K562 (cell line): ENCODE measurements around the gene TECPR1. TPM values are rescaled to one million over a fixed set of nuclear protein-coding genes. Genes with fewer than 3 reads are reported as not detected.

Experiments used
- ATAC-seq: fragments of 200-7000 bp; cut with Tn5 transposase; 3 replicates; pipeline ENCODE4 v1.9.1; 2020; ENCODE audit warnings: moderate library complexity
- BruUV-seq: library from RNA; stranded (reverse); fragments of 400-500 nt; replicated peaks from 2 replicates; lab custom pipeline; 2021; lab: Mats Ljungman, UMichigan
- CTCF ChIA-PET: fragments of 300-600 bp; formaldehyde crosslinking; extraction: SDS; loops from one replicate; lab custom pipeline; 2021; ENCODE audit warnings: low intra/inter-chr PET ratio; lab: Yijun Ruan, JAX
- POLR2A ChIA-PET: fragments of 300-600, 350-650 bp; sonication (Branson Sonifier 250); formaldehyde crosslinking; extraction: SDS; loops from one replicate; lab custom pipeline; 2021; ENCODE audit warnings: antibody characterized with exemption, inconsistent platforms; lab: Yijun Ruan, JAX
- DNase-seq, 4 experiments: peaks; one replicate each; pipeline versions ENCODE4 v3.0.0 to v3.0.0-alpha.2; 2011 to 2018; ENCODE audit warnings: low spot score in 3 of 4, mixed read lengths in 3 of 4; ENCODE audit errors: extremely low read depth in 1 of 4
- FAIRE-seq: peaks from 2 replicates; lab custom pipeline; 2011; peaks lifted over from hg19 to GRCh38; lab: Jason Lieb, UNC
- H2AFZ ChIP-seq: 2 replicates; pipeline ENCODE4 v1.6.0; 2011; ENCODE audit warnings: low read depth, low read length, control low read depth, inconsistent platforms
- H3K27ac ChIP-seq: fragments of 200-600 bp; 3 replicates; pipeline ENCODE4 v1.8.0; 2011; ENCODE audit warnings: low read depth, mild to moderate bottlenecking, control low read depth, inconsistent platforms, low read length, moderate library complexity, mixed read lengths; ENCODE audit errors: extremely low read depth
- H3K27me3 ChIP-seq, 2 experiments: fragments of 300-600 bp in 1 of 2; 2 replicates in 1 of 2; 3 replicates in 1 of 2; pipeline versions ENCODE4 v1.6.0 to v1.8.0; 2011; ENCODE audit warnings: inconsistent platforms in 2 of 2, low read length in 2 of 2, mild to moderate bottlenecking in 1 of 2, mixed read lengths in 1 of 2, moderate library complexity in 1 of 2; ENCODE audit not compliant: control insufficient read depth in 2 of 2, insufficient read depth in 2 of 2
- H3K36me3 ChIP-seq: fragments of 300-600 bp; 3 replicates; pipeline ENCODE4 v1.8.0; 2011; ENCODE audit warnings: mild to moderate bottlenecking, low read length, inconsistent platforms; ENCODE audit not compliant: control insufficient read depth, insufficient read depth
- H3K4me1 ChIP-seq, 2 experiments: fragments of 200-600 bp in 1 of 2; replicated peaks in 1 of 2; 2 replicates in 1 of 2; 3 replicates in 1 of 2; pipeline versions ENCODE4 v1.5.1 to v1.8.0; 2011; ENCODE audit warnings: inconsistent platforms in 2 of 2, low read length in 2 of 2, mild to moderate bottlenecking in 1 of 2, mixed read lengths in 1 of 2, moderate library complexity in 1 of 2; ENCODE audit not compliant: control insufficient read depth in 2 of 2, insufficient read depth in 2 of 2
- H3K4me2 ChIP-seq: 2 replicates; pipeline ENCODE4 v1.6.1; 2011; ENCODE audit warnings: low read length, control low read depth, inconsistent platforms, mixed read lengths; ENCODE audit not compliant: insufficient read depth
- H3K4me3 ChIP-seq: fragments of 200-600 bp; sonication (generic), shearing (Covaris generic); 2 replicates; pipeline ENCODE4 v1.5.1; 2016; ENCODE audit warnings: control low read depth, inconsistent platforms
- H3K79me2 ChIP-seq: fragments of 200-600 bp; 3 replicates; pipeline ENCODE4 v1.8.0; 2011; ENCODE audit warnings: low read length, inconsistent platforms; ENCODE audit not compliant: control insufficient read depth, insufficient read depth
- H3K9ac ChIP-seq, 2 experiments: 2 replicates each; pipeline versions ENCODE4 v1.6.0 to v1.6.1; 2011; ENCODE audit warnings: low read depth in 2 of 2, low read length in 2 of 2, control low read depth in 1 of 2, inconsistent platforms in 1 of 2, mild to moderate bottlenecking in 1 of 2, mixed read lengths in 1 of 2; ENCODE audit not compliant: insufficient read depth in 1 of 2
- H3K9me1 ChIP-seq: one replicate; pipeline ENCODE4 v1.6.0; 2011; ENCODE audit warnings: inconsistent platforms, mild to moderate bottlenecking, low read length, moderate library complexity; ENCODE audit not compliant: control insufficient read depth, insufficient read depth
- H3K9me3 ChIP-seq: replicated peaks from 2 replicates; pipeline ENCODE4 v1.5.1; 2011; ENCODE audit warnings: low read depth, low read length, inconsistent platforms; ENCODE audit not compliant: control insufficient read depth, insufficient read depth
- H4K20me1 ChIP-seq: replicated peaks from 2 replicates; pipeline ENCODE4 v1.6.1; 2011; ENCODE audit warnings: low read length, inconsistent platforms, mixed read lengths; ENCODE audit not compliant: control insufficient read depth, insufficient read depth
- CTCFL ChIP-seq: IDR thresholded peaks from 2 replicates; pipeline ENCODE4 v1.6.1; 2011; ENCODE audit warnings: borderline replicate concordance, low read depth, mild to moderate bottlenecking, moderate library complexity, low read length; ENCODE audit not compliant: insufficient read depth, poor library complexity, severe bottlenecking
- GABPA ChIP-seq: fragments of 200-800 bp; sonication (Bioruptor generic); conservative IDR thresholded peaks from 2 replicates; pipeline ENCODE4 v1.6.1; 2016; ENCODE audit warnings: low read depth, missing genetic modification characterization, missing compliant biosample characterization
- HBP1 ChIP-seq: fragments of 450-650 bp; formaldehyde crosslinking; IDR thresholded peaks from 2 replicates; pipeline ENCODE4 v1.4.0; 2022; ENCODE audit warnings: missing genetic modification characterization
- KLF16 ChIP-seq: IDR thresholded peaks from 2 replicates; pipeline ENCODE4 v1.6.1; 2016; ENCODE audit warnings: antibody characterized with exemption
- MECOM ChIP-seq: fragments of 250-450 bp; sonication (Bioruptor Pico); IDR thresholded peaks from 2 replicates; pipeline ENCODE4 v1.8.0; 2022; ENCODE audit warnings: inconsistent platforms
- NELFE ChIP-seq: IDR thresholded peaks from 2 replicates; pipeline ENCODE4 v1.6.1; 2011; ENCODE audit warnings: mild to moderate bottlenecking; ENCODE audit not compliant: insufficient read depth, insufficient read length
- OTX1 ChIP-seq: fragments of 450-650 bp; formaldehyde crosslinking; IDR thresholded peaks from 2 replicates; pipeline ENCODE4 v1.4.0; 2022; ENCODE audit warnings: mild to moderate bottlenecking
- TAF15 ChIP-seq: fragments of 200-400 bp; formaldehyde crosslinking; IDR thresholded peaks from 2 replicates; pipeline ENCODE4 v1.6.1; 2017; ENCODE audit warnings: mild to moderate bottlenecking, low read depth, low read length, moderate library complexity
- TCFL5 ChIP-seq: fragments of 250-450 bp; sonication (Bioruptor Pico); conservative IDR thresholded peaks from 2 replicates; pipeline ENCODE4 v1.6.1; 2021; ENCODE audit warnings: mild to moderate bottlenecking, moderate library complexity, matching md5 sums
- TEAD4 ChIP-seq, 2 experiments: sonication (generic) in 1 of 2; formaldehyde crosslinking in 1 of 2; IDR thresholded peaks; 2 replicates each; pipeline versions ENCODE4 v1.6.1 to v1.8.0; 2012 to 2022; ENCODE audit warnings: borderline replicate concordance in 1 of 2, inconsistent platforms in 1 of 2, low read length in 1 of 2, mild to moderate bottlenecking in 1 of 2, missing genetic modification reagents in 1 of 2
- whole genome bisulfite sequencing: fragments of 100-300 bp; shearing (Covaris generic); methylation state at CpG from one replicate; pipeline ENCODE4 v1.1.6; 2016; ENCODE audit warnings: low coverage, mixed read lengths; ENCODE audit not compliant: insufficient coverage; ENCODE audit errors: missing lambda C conversion rate; 5-methylcytosine and 5-hydroxymethylcytosine counted together
- in situ Hi-C: fragments of 300-500 bp; cut with MboI; formaldehyde crosslinking; loops from 4 replicates; pipeline ENCODE4 v1.15.0; 2018; ENCODE audit warnings: inconsistent platforms, mixed read lengths
- intact Hi-C: fragments of 100-400 bp; cut with micrococcal nuclease; formaldehyde crosslinking; loops from 2 replicates; pipeline ENCODE4 v1.14.2; 2022
- polyA plus RNA-seq, 8 experiments: library from polyadenylated mRNA; depleted of rRNA in 4 of 8; stranded (reverse) in 5 of 8; unstranded in 3 of 8; fragments of >200 nt; fragmentation: Nextera tagmentation in 2 of 8; fragmentation: Illumina TruSeq in 1 of 8; extraction: Ambion mirVana in 2 of 8; extraction: Trizol in 1 of 8; gene quantifications; 2 replicates each; pipeline versions ENCODE4 v1.2.1 to v1.2.3, GENCODE V29; 2011 to 2014; ENCODE audit warnings: inconsistent platforms in 1 of 8, missing spikeins in 1 of 8
- total RNA-seq, 7 experiments: library from RNA; depleted of rRNA in 6 of 7; stranded (reverse); fragments of >200 nt in 6 of 7; fragmentation: Illumina TruSeq in 2 of 7; extraction: Trizol in 2 of 7; gene quantifications; 2 replicates each; pipeline versions ENCODE4 v1.2.1 to v1.2.3, GENCODE V29; 2011 to 2021; ENCODE audit warnings: low replicate concordance in 1 of 7

Gene TECPR1
- total and polyA plus RNA-seq, 9 of the 15 experiments (the other 6 are each of a cell fraction or from before 2014, with no cell fraction given), result 0.17 to 15.0 (median 2.2) TPM

GRCh38 chr7:98185101-98185500, 66.9 kb downstream of the TECPR1 start:
- CTCF ChIA-PET, result no interaction called here
- in situ Hi-C loops, result no loop called here

More at GRCh38 chr7:98185101-98185500, 66.9 kb downstream of the TECPR1 start:
- Histone ChIP-seq H4K20me1 (no peaks in the 10 kb centered on the region), H3K4me3 (no peak overlapping the region), H3K9me1 (no peaks in the 10 kb centered on the region), H3K27me3 (no peaks in the 10 kb centered on the region), H2AFZ (no peak overlapping the region), H3K9me3 (no peaks in the 10 kb centered on the region), H3K9ac (no peak overlapping the region), H3K4me2 (no peak overlapping the region), H3K27ac (no peak overlapping the region), H3K36me3 (peaks cover 8% of the 10 kb centered on the region; the same call in 1 of the 3 replicates), H3K79me2 (no peaks in the 10 kb centered on the region), H3K4me1 (peaks cover 3% of the 10 kb centered on the region in 2 experiments; a peak in 1 of 5 replicates)
- DNase-seq (no peak), ATAC-seq (no peak), FAIRE-seq (no peak)
- WGBS, result 85% methylated on average over 7 of the region's 7 CpGs
- BruUV-seq, result no TSS peak
- TF ChIP-seq TEAD4 (IDR thresholded peaks at IDR 0.05; ENCODE audit: low read length), result no peak
- TF ChIP-seq TEAD4 (CRISPR knock-in tag; IDR thresholded peaks at IDR 0.05; ENCODE audit: borderline replicate concordance), result no peak
- TF ChIP-seq MECOM (CRISPR knock-in tag), result no peak
- TF ChIP-seq CTCFL, result no peak
- TF ChIP-seq TAF15, result no peak
- TF ChIP-seq GABPA (tag), result no peak
- no peak for TF ChIP-seq NELFE
- no peak for TF ChIP-seq HBP1 (CRISPR knock-in tag)
- no peak for TF ChIP-seq OTX1 (CRISPR knock-in tag)
- TF ChIP-seq KLF16, result no peak
- no peak for TF ChIP-seq TCFL5 (CRISPR knock-in tag)
- POLR2A ChIA-PET, result interaction anchor here (1.4 kb wide), 1 partner anchor 22 kb away, joined by 4 read pairs; no protein-coding TSS in a partner anchor
- intact Hi-C loops, result no loop called here
